ENCODE measurements around the gene RERGL.
"Not testable (repeated sequence)": the region's sequence is repeated elsewhere in the genome, so short reads cannot be mapped to it uniquely, and the experiment has no call there.

The RERGL gene

GRCh38 chr12:18090093-18090492 is at the start of gene RERGL:
TSS of gene RERGL (minus strand) at chr12:18090193. CDS start at chr12:18090140, 53 bp downstream.
- DNase-seq, result no peak

GRCh38 chr12:18139254-18139653 is 49.3 kb upstream of the RERGL start:
- DNase-seq, result no peak

GRCh38 chr12:18135509-18135908 is 45.5 kb upstream of the RERGL start:
- no peak for DNase-seq

GRCh38 chr12:18135086-18135485 is 45.1 kb upstream of the RERGL start:
- DNase-seq, result no peak

- DNase-seq, result no peak
Measured at GRCh38 chr12:18130851-18131250, 40.9 kb upstream of the RERGL start.

GRCh38 chr12:18123707-18124106 is 33.7 kb upstream of the RERGL start:
- DNase-seq, result no peak

GRCh38 chr12:18120899-18121298 is 30.9 kb upstream of the RERGL start:
- DNase-seq, result no peak

- DNase-seq, result no peak
Measured at GRCh38 chr12:18108611-18109010, 18.6 kb upstream of the RERGL start.

- DNase-seq, result no peak
Measured at GRCh38 chr12:18103624-18104023, 13.6 kb upstream of the RERGL start.

GRCh38 chr12:18101043-18101442 is 11.1 kb upstream of the RERGL start:
- DNase-seq, result no peak

- DNase-seq, result no peak
Measured at GRCh38 chr12:18084080-18084479, 5.9 kb downstream of the RERGL start.

GRCh38 chr12:18079541-18080246 is 10.3 kb downstream of the RERGL start:
- DNase-seq, result no peak

GRCh38 chr12:18074001-18074400 is 16.0 kb downstream of the RERGL start:
- no peak for DNase-seq

- no peak for DNase-seq
Measured at GRCh38 chr12:18072723-18073122, 17.3 kb downstream of the RERGL start.

GRCh38 chr12:18071336-18071735 is 18.7 kb downstream of the RERGL start:
- DNase-seq, result no peak

GRCh38 chr12:18068355-18068754 is 21.6 kb downstream of the RERGL start:
- DNase-seq, result no peak

GRCh38 chr12:18066666-18067065 is 23.3 kb downstream of the RERGL start:
- no peak for DNase-seq

- DNase-seq, result not testable (repeated sequence)
Measured at GRCh38 chr12:18062867-18063266, 27.1 kb downstream of the RERGL start.

- no peak for DNase-seq
Measured at GRCh38 chr12:18057051-18057450, 32.9 kb downstream of the RERGL start.

- DNase-seq, result no peak
Measured at GRCh38 chr12:18054925-18055619, 34.9 kb downstream of the RERGL start.

GRCh38 chr12:18045446-18045992 is 44.5 kb downstream of the RERGL start:
- no peak for DNase-seq

GRCh38 chr12:18040060-18040742 is 49.8 kb downstream of the RERGL start:
- DNase-seq, result not testable (repeated sequence)

All from left hindlimb (tissue), 1 donor.